ENCODE measurements around the gene BRPF1. TPM values are rescaled to one million over a fixed set of nuclear protein-coding genes. Genes with fewer than 3 reads are reported as not detected.

The BRPF1 gene
- total and polyA plus RNA-seq, 2 donors, result 11.9 to 19.1 TPM

DNA sequence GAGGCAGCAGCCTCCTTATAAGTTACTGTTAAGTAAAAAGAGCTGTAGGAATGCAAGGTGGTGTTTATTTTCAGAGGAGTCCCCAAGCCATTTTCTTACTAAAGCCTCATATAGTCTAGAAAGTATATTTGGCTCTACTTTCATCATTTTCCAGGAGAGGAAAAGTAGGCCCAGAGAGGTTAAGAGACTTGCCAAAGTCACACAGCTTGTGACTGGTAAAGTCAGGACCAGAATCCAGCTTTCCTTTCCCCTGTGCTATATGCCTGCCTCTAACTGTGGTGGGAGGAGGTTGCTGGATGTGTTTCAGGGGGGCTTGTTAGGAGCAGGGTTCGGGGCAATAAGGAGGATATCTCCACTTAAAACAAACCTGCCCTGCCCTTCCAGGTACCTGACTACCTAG, 11.0 kb downstream of the BRPF1 start:
- H3K4me3 ChIP-seq (ENCODE audit: low read length in 2 of 2), result no peak overlapping the region
- H3K36me3 ChIP-seq (ENCODE audit: control insufficient read depth in 2 of 2, insufficient read depth in 2 of 2, low read length in 1 of 2), result peaks cover 100% of the 10 kb centered on the region in 2 donors
- no peak overlapping the region for H3K27ac ChIP-seq (ENCODE audit: low read depth in 1 of 2, low read length in 1 of 2)
- DNase-seq (ENCODE audit: low read depth in 6 of 9, low spot score in 9 of 9), result no peak
- no peaks in the 10 kb centered on the region for H3K27me3 ChIP-seq (ENCODE audit: control insufficient read depth in 2 of 2, insufficient read depth in 1 of 2, low read length in 1 of 2)
- no peaks in the 10 kb centered on the region for H3K4me1 ChIP-seq (ENCODE audit: control insufficient read depth in 2 of 2, insufficient read depth in 2 of 2, low read length in 2 of 2)
- 98% methylated on average over 1 of the region's 1 CpG for WGBS
- no peaks in the 10 kb centered on the region for H3K9me3 ChIP-seq (ENCODE audit: control insufficient read depth in 2 of 2, insufficient read depth in 1 of 2, low read length in 1 of 2)

DNA sequence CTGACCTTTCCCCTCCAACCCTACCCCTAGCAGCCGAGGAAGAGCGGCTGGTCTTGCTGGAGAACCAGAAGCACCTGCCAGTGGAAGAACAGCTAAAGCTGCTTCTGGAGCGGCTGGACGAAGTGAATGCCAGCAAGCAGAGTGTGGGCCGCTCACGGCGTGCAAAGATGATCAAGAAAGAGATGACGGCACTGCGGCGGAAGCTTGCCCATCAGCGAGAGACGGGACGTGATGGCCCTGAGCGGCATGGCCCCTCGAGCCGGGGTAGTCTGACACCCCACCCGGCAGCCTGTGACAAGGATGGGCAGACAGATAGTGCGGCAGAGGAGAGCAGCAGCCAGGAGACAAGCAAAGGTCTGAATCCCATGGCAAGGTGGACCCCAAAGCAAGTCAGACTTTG, 12.0 kb downstream of the BRPF1 start:
- H3K27ac ChIP-seq (ENCODE audit: low read depth in 1 of 2, low read length in 1 of 2), result no peak overlapping the region
- 98% methylated on average over 18 of the region's 18 CpGs for WGBS
- DNase-seq (ENCODE audit: low read depth in 6 of 9, low spot score in 9 of 9), result no peak

DNA sequence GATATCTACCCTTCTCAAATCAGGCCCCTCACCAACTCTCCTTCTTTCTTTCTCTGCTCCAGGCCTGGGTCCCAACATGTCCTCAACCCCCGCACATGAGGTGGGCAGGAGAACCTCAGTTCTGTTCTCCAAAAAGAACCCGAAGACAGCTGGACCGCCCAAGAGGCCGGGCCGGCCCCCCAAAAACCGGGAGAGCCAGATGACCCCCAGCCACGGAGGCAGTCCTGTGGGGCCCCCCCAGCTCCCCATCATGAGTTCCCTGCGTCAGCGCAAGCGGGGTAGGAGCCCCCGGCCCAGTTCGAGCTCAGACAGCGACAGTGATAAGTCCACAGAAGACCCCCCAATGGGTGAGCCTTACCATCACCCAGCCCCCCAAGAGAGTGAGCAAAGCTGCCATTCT, 12.6 kb downstream of the BRPF1 start:
- DNase-seq (ENCODE audit: low read depth in 6 of 9, low spot score in 9 of 9), result no peak
- Histone ChIP-seq H3K4me3 (ENCODE audit: low read length in 2 of 2) (no peak overlapping the region), H3K36me3 (ENCODE audit: control insufficient read depth in 2 of 2, insufficient read depth in 2 of 2, low read length in 1 of 2) (peaks cover 89 to 94% of the 10 kb centered on the region in 2 donors), H3K4me1 (ENCODE audit: control insufficient read depth in 2 of 2, insufficient read depth in 2 of 2, low read length in 2 of 2) (peaks cover 3% of the 10 kb centered on the region in 2 donors), H3K27me3 (ENCODE audit: control insufficient read depth in 2 of 2, insufficient read depth in 1 of 2, low read length in 1 of 2) (no peaks in the 10 kb centered on the region), H3K27ac (ENCODE audit: low read depth in 1 of 2, low read length in 1 of 2) (no peak overlapping the region), H3K9me3 (ENCODE audit: control insufficient read depth in 2 of 2, insufficient read depth in 1 of 2, low read length in 1 of 2) (no peaks in the 10 kb centered on the region)
- WGBS, result 98% methylated on average over 13 of the region's 13 CpGs

More for the DNA sequence above, 12.0 kb downstream of the BRPF1 start:
- H3K36me3 ChIP-seq (ENCODE audit: control insufficient read depth in 2 of 2, insufficient read depth in 2 of 2, low read length in 1 of 2), result peaks cover 96 to 100% of the 10 kb centered on the region in 2 donors
- no peak overlapping the region for H3K4me3 ChIP-seq (ENCODE audit: low read length in 2 of 2)
- H3K27me3 ChIP-seq (ENCODE audit: control insufficient read depth in 2 of 2, insufficient read depth in 1 of 2, low read length in 1 of 2), result no peaks in the 10 kb centered on the region
- no peaks in the 10 kb centered on the region for H3K9me3 ChIP-seq (ENCODE audit: control insufficient read depth in 2 of 2, insufficient read depth in 1 of 2, low read length in 1 of 2)
- H3K4me1 ChIP-seq (ENCODE audit: control insufficient read depth in 2 of 2, insufficient read depth in 2 of 2, low read length in 2 of 2), result no peaks in the 10 kb centered on the region

DNA sequence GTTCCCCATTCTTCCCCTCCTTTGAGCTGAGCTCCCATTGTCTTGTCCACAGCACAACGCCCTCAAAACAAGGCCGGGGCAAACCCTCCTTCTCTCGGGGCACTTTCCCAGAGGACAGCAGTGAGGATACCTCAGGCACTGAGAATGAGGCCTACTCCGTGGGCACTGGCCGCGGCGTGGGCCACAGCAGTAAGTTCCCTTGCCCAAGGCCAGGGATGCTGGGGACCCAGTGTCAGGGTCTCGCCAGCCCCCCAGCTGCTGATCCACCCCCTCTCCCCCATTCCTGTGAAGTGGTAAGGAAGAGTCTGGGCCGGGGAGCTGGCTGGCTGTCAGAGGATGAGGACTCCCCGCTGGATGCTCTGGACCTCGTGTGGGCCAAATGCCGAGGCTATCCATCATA, 14.0 kb downstream of the BRPF1 start:
- no peaks in the 10 kb centered on the region for H3K27me3 ChIP-seq (ENCODE audit: control insufficient read depth in 2 of 2, insufficient read depth in 1 of 2, low read length in 1 of 2)
- H3K27ac ChIP-seq (ENCODE audit: low read depth in 1 of 2, low read length in 1 of 2), result no peak overlapping the region
- peaks cover 5 to 9% of the 10 kb centered on the region in 2 donors for H3K4me1 ChIP-seq (ENCODE audit: control insufficient read depth in 2 of 2, insufficient read depth in 2 of 2, low read length in 2 of 2)
- H3K4me3 ChIP-seq (ENCODE audit: low read length in 2 of 2), result no peak overlapping the region
- peaks cover 76 to 81% of the 10 kb centered on the region in 2 donors for H3K36me3 ChIP-seq (ENCODE audit: control insufficient read depth in 2 of 2, insufficient read depth in 2 of 2, low read length in 1 of 2)
- WGBS, result 98% methylated on average over 12 of the region's 12 CpGs
- no peak for DNase-seq (ENCODE audit: low read depth in 6 of 9, low spot score in 9 of 9)
- H3K9me3 ChIP-seq (ENCODE audit: control insufficient read depth in 2 of 2, insufficient read depth in 1 of 2, low read length in 1 of 2), result no peaks in the 10 kb centered on the region

DNA sequence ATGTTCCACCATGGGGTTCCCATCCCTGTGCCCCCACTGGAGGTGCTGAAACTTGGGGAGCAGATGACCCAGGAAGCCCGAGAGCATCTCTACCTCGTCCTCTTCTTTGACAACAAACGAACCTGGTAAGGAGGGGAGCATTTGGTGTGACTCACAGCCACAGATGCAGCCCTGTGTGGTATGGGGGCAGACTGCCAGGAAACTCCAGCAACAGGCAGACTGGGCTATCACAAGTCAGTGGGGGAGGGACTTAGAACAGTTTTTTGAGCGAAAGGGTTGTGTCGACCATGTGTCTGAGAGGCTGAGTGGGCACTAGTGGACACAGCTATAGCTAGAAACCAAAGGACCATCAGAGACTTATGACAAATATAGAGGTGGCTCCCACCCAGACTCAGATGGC, 14.8 kb downstream of the BRPF1 start:
- Histone ChIP-seq H3K4me1 (ENCODE audit: control insufficient read depth in 2 of 2, insufficient read depth in 2 of 2, low read length in 2 of 2) (peaks cover 10 to 16% of the 10 kb centered on the region in 2 donors), H3K4me3 (ENCODE audit: low read length in 2 of 2) (no peak overlapping the region), H3K36me3 (ENCODE audit: control insufficient read depth in 2 of 2, insufficient read depth in 2 of 2, low read length in 1 of 2) (peaks cover 68 to 75% of the 10 kb centered on the region in 2 donors), H3K27me3 (ENCODE audit: control insufficient read depth in 2 of 2, insufficient read depth in 1 of 2, low read length in 1 of 2) (no peaks in the 10 kb centered on the region), H3K27ac (ENCODE audit: low read depth in 1 of 2, low read length in 1 of 2) (no peak overlapping the region), H3K9me3 (ENCODE audit: control insufficient read depth in 2 of 2, insufficient read depth in 1 of 2, low read length in 1 of 2) (no peaks in the 10 kb centered on the region)
- no peak for DNase-seq (ENCODE audit: low read depth in 6 of 9, low spot score in 9 of 9)
- WGBS, result 95% methylated on average over 5 of the region's 5 CpGs

DNA sequence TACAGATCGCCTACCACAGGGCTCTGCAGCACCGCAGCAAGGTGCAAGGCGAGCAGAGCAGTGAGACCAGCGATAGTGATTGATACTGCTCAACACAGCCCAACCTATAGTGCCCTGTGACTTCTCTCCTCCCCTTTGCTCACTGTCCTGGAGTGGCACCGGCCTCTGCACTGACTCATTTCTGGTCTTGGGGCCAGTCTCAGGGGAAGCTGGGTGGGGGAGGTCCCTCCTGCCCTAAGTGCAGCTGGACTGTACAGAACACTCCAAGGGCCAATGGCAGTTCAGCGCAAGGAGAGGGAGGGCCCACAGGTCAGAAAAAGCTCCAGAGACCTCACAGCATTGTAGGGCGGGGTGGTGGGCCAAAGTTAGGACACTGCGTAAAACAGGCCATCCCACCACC, 15.7 kb downstream of the BRPF1 start:
- 97% methylated on average over 8 of the region's 8 CpGs for WGBS
- DNase-seq (ENCODE audit: low read depth in 6 of 9, low spot score in 9 of 9), result no peak
- H3K4me3 ChIP-seq (ENCODE audit: low read length in 2 of 2), result no peak overlapping the region
- H3K4me1 ChIP-seq (ENCODE audit: control insufficient read depth in 2 of 2, insufficient read depth in 2 of 2, low read length in 2 of 2), result peaks cover 17 to 22% of the 10 kb centered on the region in 2 donors
- H3K27me3 ChIP-seq (ENCODE audit: control insufficient read depth in 2 of 2, insufficient read depth in 1 of 2, low read length in 1 of 2), result no peaks in the 10 kb centered on the region
- H3K27ac ChIP-seq (ENCODE audit: low read depth in 1 of 2, low read length in 1 of 2), result no peak overlapping the region
- H3K9me3 ChIP-seq (ENCODE audit: control insufficient read depth in 2 of 2, insufficient read depth in 1 of 2, low read length in 1 of 2), result no peaks in the 10 kb centered on the region
- H3K36me3 ChIP-seq (ENCODE audit: control insufficient read depth in 2 of 2, insufficient read depth in 2 of 2, low read length in 1 of 2), result peaks cover 64 to 74% of the 10 kb centered on the region in 2 donors

DNA sequence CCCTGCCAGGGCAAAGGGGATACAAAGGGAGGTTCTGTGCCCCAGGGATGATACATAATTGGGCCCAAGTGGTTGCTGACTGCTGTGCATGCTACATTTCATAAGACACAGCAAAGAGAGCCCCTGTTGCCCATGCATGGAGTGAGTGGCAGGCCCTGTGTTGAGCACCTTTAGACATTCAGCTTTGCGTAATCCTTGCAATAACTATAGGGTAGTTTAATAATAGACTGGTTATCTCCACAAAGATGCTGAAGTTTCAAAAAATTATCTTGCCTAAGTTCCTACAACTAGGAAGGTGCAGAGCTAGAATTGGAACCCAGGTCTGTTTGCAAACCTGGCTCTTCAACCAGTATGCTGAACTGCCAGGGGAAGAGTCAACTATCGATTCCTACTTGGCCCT, 16.5 kb downstream of the BRPF1 start:
- no peak overlapping the region for H3K27ac ChIP-seq (ENCODE audit: low read depth in 1 of 2, low read length in 1 of 2)
- peaks cover 60 to 72% of the 10 kb centered on the region in 2 donors for H3K36me3 ChIP-seq (ENCODE audit: control insufficient read depth in 2 of 2, insufficient read depth in 2 of 2, low read length in 1 of 2)
- no peak for DNase-seq (ENCODE audit: low read depth in 6 of 9, low spot score in 9 of 9)
- WGBS, result 99% methylated on average over 2 of the region's 2 CpGs
- no peaks in the 10 kb centered on the region for H3K27me3 ChIP-seq (ENCODE audit: control insufficient read depth in 2 of 2, insufficient read depth in 1 of 2, low read length in 1 of 2)
- H3K4me3 ChIP-seq (ENCODE audit: low read length in 2 of 2), result no peak overlapping the region
- peaks cover 17 to 22% of the 10 kb centered on the region in 2 donors for H3K4me1 ChIP-seq (ENCODE audit: control insufficient read depth in 2 of 2, insufficient read depth in 2 of 2, low read length in 2 of 2)
- H3K9me3 ChIP-seq (ENCODE audit: control insufficient read depth in 2 of 2, insufficient read depth in 1 of 2, low read length in 1 of 2), result no peaks in the 10 kb centered on the region

DNA sequence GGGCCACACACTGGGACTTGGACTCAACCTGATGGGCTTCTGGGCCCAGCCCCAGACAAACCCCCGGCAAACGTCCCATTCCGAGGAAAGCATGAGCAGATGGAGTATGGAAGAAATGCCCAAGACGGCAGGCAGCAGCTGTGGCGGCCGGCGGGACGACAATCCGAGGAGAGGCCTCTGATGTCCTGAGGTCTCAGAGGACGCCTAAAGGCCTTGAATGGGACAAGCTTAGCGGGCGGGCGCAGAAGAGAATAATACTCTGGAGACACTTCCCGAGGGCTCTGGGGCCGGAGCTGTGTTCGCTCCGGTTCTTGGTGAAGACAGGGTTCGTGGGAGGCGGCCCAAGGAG, 17.7 kb downstream of the BRPF1 start:
- peaks cover 17 to 23% of the 10 kb centered on the region in 2 donors for H3K4me1 ChIP-seq (ENCODE audit: control insufficient read depth in 2 of 2, insufficient read depth in 2 of 2, low read length in 2 of 2)
- DNase-seq (ENCODE audit: low read depth in 6 of 9, low spot score in 9 of 9), result no peak
- WGBS, result 29% methylated on average over 19 of the region's 19 CpGs
- H3K27ac ChIP-seq (ENCODE audit: low read depth in 1 of 2, low read length in 1 of 2), result peak overlapping the region; percentile 86 to 90
- H3K36me3 ChIP-seq (ENCODE audit: control insufficient read depth in 2 of 2, insufficient read depth in 2 of 2, low read length in 1 of 2), result peaks cover 48 to 61% of the 10 kb centered on the region in 2 donors
- peak overlapping the region; percentile 63 to 68 for H3K4me3 ChIP-seq (ENCODE audit: low read length in 2 of 2)
- no peaks in the 10 kb centered on the region for H3K27me3 ChIP-seq (ENCODE audit: control insufficient read depth in 2 of 2, insufficient read depth in 1 of 2, low read length in 1 of 2)
- H3K9me3 ChIP-seq (ENCODE audit: control insufficient read depth in 2 of 2, insufficient read depth in 1 of 2, low read length in 1 of 2), result no peaks in the 10 kb centered on the region

DNA sequence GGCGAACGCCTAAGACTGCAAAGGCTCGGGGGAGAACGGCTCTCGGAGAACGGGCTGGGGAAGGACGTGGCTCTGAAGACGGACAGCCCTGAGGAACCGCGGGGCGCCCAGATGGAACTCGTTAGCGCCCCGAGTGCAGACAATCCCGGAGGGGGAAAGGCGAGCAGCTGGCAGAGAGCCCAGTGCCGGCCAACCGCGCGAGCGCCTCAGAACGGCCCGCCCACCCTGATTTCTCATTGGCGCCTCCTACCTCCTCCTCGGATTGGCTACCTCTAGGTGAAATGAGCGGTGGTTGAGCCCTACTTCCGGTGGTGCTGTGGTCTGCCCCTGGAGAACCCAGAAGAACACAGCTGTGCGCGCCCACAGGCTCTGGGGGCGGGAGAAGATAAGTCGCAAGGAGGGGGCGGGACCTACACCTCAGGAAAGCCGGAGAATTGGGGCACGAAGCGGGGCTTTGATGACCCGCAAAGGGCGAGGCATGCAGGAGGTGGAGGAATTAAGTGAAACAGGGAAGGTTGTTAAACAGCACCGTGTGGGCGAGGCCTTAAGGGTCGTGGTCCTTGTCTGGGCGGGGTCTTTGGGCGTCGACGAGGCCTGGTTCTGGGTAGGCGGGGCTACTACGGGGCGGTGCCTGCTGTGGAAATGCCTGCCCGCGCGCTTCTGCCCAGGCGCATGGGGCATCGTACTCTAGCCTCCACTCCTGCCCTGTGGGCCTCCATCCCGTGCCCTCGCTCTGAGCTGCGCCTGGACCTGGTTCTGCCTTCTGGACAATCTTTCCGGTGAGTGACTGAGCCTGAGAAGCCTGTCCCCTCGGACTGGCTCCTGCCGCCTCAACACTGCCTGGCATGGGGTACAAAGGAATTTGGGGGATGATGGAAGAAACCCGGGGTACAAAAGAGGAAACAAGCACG, 18.4 kb downstream of the BRPF1 start, which contains the start of gene OGG1:
Gene OGG1 (plus strand): TSS at position 308 of the 911 bp plus-strand sequence. CDS start 335 bp downstream, at position 643.
- peak; percentile 93 to 99 (median 97) for DNase-seq (ENCODE audit: low read depth in 6 of 9, low spot score in 9 of 9)
- Histone ChIP-seq H3K27ac (ENCODE audit: low read depth in 1 of 2, low read length in 1 of 2) (peak within 1 kb of the TSS; percentile 86 to 94), H3K9me3 (ENCODE audit: control insufficient read depth in 2 of 2, insufficient read depth in 1 of 2, low read length in 1 of 2) (no peaks in the 10 kb centered on the region), H3K36me3 (ENCODE audit: control insufficient read depth in 2 of 2, insufficient read depth in 2 of 2, low read length in 1 of 2) (peaks cover 46 to 61% of the 10 kb centered on the region in 2 donors), H3K4me1 (ENCODE audit: control insufficient read depth in 2 of 2, insufficient read depth in 2 of 2, low read length in 2 of 2) (peaks cover 21 to 28% of the 10 kb centered on the region in 2 donors), H3K4me3 (ENCODE audit: low read length in 2 of 2) (peak within 1 kb of the TSS; percentile 63 to 68), H3K27me3 (ENCODE audit: control insufficient read depth in 2 of 2, insufficient read depth in 1 of 2, low read length in 1 of 2) (no peaks in the 10 kb centered on the region)
- under 1% methylated on average over 60 of the region's 60 CpGs for WGBS

All from thymus (tissue), 11 donors.